SK-N-SH (cell line): ENCODE measurements around the gene CDC73. TPM values are rescaled to one million over a fixed set of nuclear protein-coding genes. Genes with fewer than 3 reads are reported as not detected.

Source experiments
- CTCF ChIA-PET: fragments of 300-600, 350-600 bp; formaldehyde crosslinking; extraction: SDS; loops from one replicate; lab custom pipeline; 2021; lab: Yijun Ruan, JAX
- POLR2A ChIA-PET: fragments of 350-600 bp; sonication (Branson Sonifier 250); formaldehyde crosslinking; extraction: SDS; loops from one replicate; lab custom pipeline; 2020; ENCODE audit warnings: antibody characterized with exemption, inconsistent platforms; lab: Yijun Ruan, JAX
- DNase-seq: peaks from one replicate; pipeline ENCODE4 v3.0.0; 2012
- H2AFZ ChIP-seq: fragments of 200-600 bp; sonication (generic); 2 replicates; pipeline ENCODE4 v1.8.1; 2016; ENCODE audit warnings: antibody characterized with exemption, mild to moderate bottlenecking, low read depth
- H3F3A ChIP-seq: fragments of 200-600 bp; sonication (generic); replicated peaks from 2 replicates; pipeline ENCODE3; 2016; ENCODE audit warnings: antibody characterized with exemption, mild to moderate bottlenecking; ENCODE audit not compliant: insufficient read depth
- H3K27ac ChIP-seq, 2 experiments: fragments of 200-500 bp in 1 of 2; fragments of 200-600 bp in 1 of 2; sonication (Bioruptor generic) in 1 of 2; sonication (generic), shearing (Covaris generic) in 1 of 2; 2 replicates each; pipeline versions ENCODE4 v1.5.1 to v1.6.1; 2014 to 2016; ENCODE audit warnings: low read depth in 2 of 2, inconsistent platforms in 1 of 2, low read length in 1 of 2, mild to moderate bottlenecking in 1 of 2, mixed read lengths in 1 of 2
- H3K27me3 ChIP-seq: fragments of 200-600 bp; sonication (generic), shearing (Covaris generic); 2 replicates; pipeline ENCODE4 v1.6.1; 2016; ENCODE audit warnings: mixed run types; ENCODE audit not compliant: insufficient read depth
- H3K36me3 ChIP-seq, 2 experiments: fragments of 200-500 bp in 1 of 2; fragments of 200-600 bp in 1 of 2; sonication (Bioruptor generic) in 1 of 2; sonication (generic) in 1 of 2; replicated peaks in 1 of 2; 2 replicates each; pipeline versions ENCODE3 to v1.5.1; 2014 to 2016; ENCODE audit warnings: low read length in 1 of 2, mild to moderate bottlenecking in 1 of 2; ENCODE audit not compliant: insufficient read depth in 2 of 2, control insufficient read depth in 1 of 2
- H3K4me1 ChIP-seq, 2 experiments: fragments of 200-500 bp in 1 of 2; fragments of 200-600 bp in 1 of 2; sonication (Bioruptor generic) in 1 of 2; sonication (generic), shearing (Covaris generic) in 1 of 2; 2 replicates each; pipeline versions ENCODE4 v1.5.1 to v1.6.1; 2014 to 2016; ENCODE audit warnings: low read depth in 1 of 2, low read length in 1 of 2, mixed run types in 1 of 2; ENCODE audit not compliant: insufficient read depth in 2 of 2, control insufficient read depth in 1 of 2
- H3K4me2 ChIP-seq: fragments of 200-600 bp; sonication (generic), shearing (Covaris generic); 2 replicates; pipeline ENCODE4 v1.6.1; 2017; ENCODE audit warnings: mixed run types
- H3K4me3 ChIP-seq, 2 experiments: fragments of 200-500 bp in 1 of 2; fragments of 200-600 bp in 1 of 2; sonication (Bioruptor generic) in 1 of 2; sonication (generic), shearing (Covaris generic) in 1 of 2; 2 replicates each; pipeline versions ENCODE4 v1.5.1 to v1.8.1; 2014 to 2016; ENCODE audit warnings: low read depth in 2 of 2, inconsistent platforms in 1 of 2, low read length in 1 of 2, mild to moderate bottlenecking in 1 of 2, mixed read lengths in 1 of 2, moderate library complexity in 1 of 2
- H3K79me2 ChIP-seq: fragments of 200-600 bp; sonication (generic); 2 replicates; pipeline ENCODE4 v1.8.1; 2017; ENCODE audit warnings: mild to moderate bottlenecking; ENCODE audit not compliant: insufficient read depth
- H3K9ac ChIP-seq: fragments of 200-600 bp; sonication (generic); 2 replicates; pipeline ENCODE4 v1.6.1; 2017; ENCODE audit warnings: mixed run types
- H3K9me2 ChIP-seq: fragments of 200-600 bp; sonication (generic); 2 replicates; pipeline ENCODE4 v1.6.1; 2017; ENCODE audit warnings: mixed run types
- H3K9me3 ChIP-seq: fragments of 200-600 bp; sonication (generic); 2 replicates; pipeline ENCODE4 v1.6.1; 2017; ENCODE audit warnings: mixed run types, mild to moderate bottlenecking, moderate library complexity
- H4K20me1 ChIP-seq: fragments of 200-600 bp; sonication (generic); 2 replicates; pipeline ENCODE4 v1.6.1; 2017; ENCODE audit warnings: mild to moderate bottlenecking, mixed run types; ENCODE audit not compliant: insufficient read depth
- CHD2 ChIP-seq: fragments of 150-350 bp; IDR thresholded peaks from 2 replicates; pipeline ENCODE4 v1.6.1; 2018; ENCODE audit warnings: low read length; ENCODE audit not compliant: partially characterized antibody
- ELF1 ChIP-seq: IDR thresholded peaks from 2 replicates; pipeline ENCODE4 v1.4.0; 2012
- EP300 ChIP-seq, 2 experiments: IDR thresholded peaks; 2 replicates each; pipeline versions ENCODE4 v1.4.0 to v1.6.1; 2012; ENCODE audit warnings: borderline replicate concordance in 1 of 2, low read depth in 1 of 2, low read length in 1 of 2
- EZH2phosphoT487 ChIP-seq: fragments of 200-600 bp; sonication (generic); IDR thresholded peaks from 2 replicates; pipeline ENCODE4 v1.6.1; 2017; ENCODE audit warnings: low read depth, mixed run types, mild to moderate bottlenecking, antibody characterized with exemption, moderate library complexity, borderline replicate concordance
- FOXJ3 ChIP-seq: sonication (generic); formaldehyde crosslinking; IDR thresholded peaks from 2 replicates; pipeline ENCODE4 v1.5.1; 2020; ENCODE audit warnings: mild to moderate bottlenecking, missing genetic modification reagents
- FOXM1 ChIP-seq: IDR thresholded peaks from 2 replicates; pipeline ENCODE4 v1.4.0; 2012; ENCODE audit warnings: low read depth, mild to moderate bottlenecking
- GABPA ChIP-seq: IDR thresholded peaks from 2 replicates; pipeline ENCODE4 v1.4.0; 2012; ENCODE audit warnings: low read depth, mild to moderate bottlenecking
- GATA2 ChIP-seq: sonication (generic); formaldehyde crosslinking; IDR thresholded peaks from 2 replicates; pipeline ENCODE4 v1.5.0; 2020; ENCODE audit warnings: mild to moderate bottlenecking, missing genetic modification reagents
- JUND ChIP-seq: IDR thresholded peaks from 2 replicates; pipeline ENCODE4 v1.4.0; 2012
- MEF2A ChIP-seq: IDR thresholded peaks from 2 replicates; pipeline ENCODE4 v1.4.0; 2012; ENCODE audit warnings: low read depth, borderline replicate concordance
- MXI1 ChIP-seq: IDR thresholded peaks from 2 replicates; pipeline ENCODE4 v1.6.1; 2012; ENCODE audit warnings: mild to moderate bottlenecking, low read depth, low read length, improper control_type of control experiment
- NFIC ChIP-seq: IDR thresholded peaks from 2 replicates; pipeline ENCODE4 v1.4.0; 2012; ENCODE audit warnings: borderline replicate concordance
- NRF1 ChIP-seq: IDR thresholded peaks from 2 replicates; pipeline ENCODE4 v1.6.1; 2012; ENCODE audit warnings: low read depth, mild to moderate bottlenecking, low read length
- RAD21 ChIP-seq: IDR thresholded peaks from 2 replicates; pipeline ENCODE4 v1.6.1; 2012; ENCODE audit warnings: mild to moderate bottlenecking, low read length
- RCOR1 ChIP-seq: fragments of 150-350 bp; IDR thresholded peaks from 2 replicates; pipeline ENCODE4 v1.6.1; 2017; ENCODE audit warnings: antibody characterized with exemption, low read length
- REST ChIP-seq: IDR thresholded peaks from 2 replicates; pipeline ENCODE4 v1.6.1; 2012; ENCODE audit warnings: mild to moderate bottlenecking, low read depth, low read length, moderate library complexity
- RFX5 ChIP-seq: IDR thresholded peaks from 2 replicates; pipeline ENCODE4 v1.6.1; 2012; ENCODE audit warnings: mild to moderate bottlenecking, improper control_type of control experiment, low read length
- RXRA ChIP-seq: IDR thresholded peaks from 2 replicates; pipeline ENCODE4 v1.4.0; 2012; ENCODE audit warnings: low read depth, mild to moderate bottlenecking, borderline replicate concordance
- SIN3A ChIP-seq: IDR thresholded peaks from 2 replicates; pipeline ENCODE4 v1.6.1; 2012; ENCODE audit warnings: low read depth, mild to moderate bottlenecking, low read length, moderate library complexity, borderline replicate concordance
- TCF12 ChIP-seq: IDR thresholded peaks from 2 replicates; pipeline ENCODE4 v1.4.0; 2012
- TEAD4 ChIP-seq: IDR thresholded peaks from 2 replicates; pipeline ENCODE4 v1.4.0; 2012; ENCODE audit warnings: mild to moderate bottlenecking, borderline replicate concordance; ENCODE audit not compliant: insufficient read depth
- USF2 ChIP-seq: fragments of 150-350 bp; IDR thresholded peaks from 2 replicates; pipeline ENCODE4 v1.6.1; 2017; ENCODE audit warnings: antibody characterized with exemption, low read length, low read depth, borderline replicate concordance
- WGBS: methylation state at CpG from one replicate; pipeline ENCODE4 v1.1.6; 2017; ENCODE audit warnings: low lambda C conversion rate; 5-methylcytosine and 5-hydroxymethylcytosine counted together
- polyA plus RNA-seq, 3 experiments: library from polyadenylated mRNA; depleted of rRNA; stranded (reverse); fragments of >200 nt; gene quantifications; 2 replicates each; pipeline ENCODE4 v1.2.3, GENCODE V29; 2012
- TF ChIP-seq, protein P1 (sequence below): fragments of 200-600 bp; sonication (generic); IDR thresholded peaks from 2 replicates; pipeline ENCODE4 v1.6.1; 2017; ENCODE audit warnings: antibody characterized with exemption, mild to moderate bottlenecking, moderate library complexity
- TF ChIP-seq, protein P2 (sequence below): IDR thresholded peaks from 2 replicates; pipeline ENCODE4 v1.4.0; 2012; ENCODE audit warnings: low read depth, borderline replicate concordance
- TF ChIP-seq, protein P3 (sequence below): fragments of 150-350 bp; IDR thresholded peaks from 2 replicates; pipeline ENCODE4 v1.6.1; 2016; ENCODE audit warnings: mild to moderate bottlenecking, low read depth, low read length
- TF ChIP-seq, protein P4 (sequence below): IDR thresholded peaks from 2 replicates; pipeline ENCODE4 v1.4.0; 2012; ENCODE audit warnings: low read depth

Gene CDC73
- polyA plus RNA-seq, 1 of the 3 experiments (the other 2 are of a cell fraction): 13.4 TPM

GRCh38 chr1:193141804-193142203, 20.0 kb downstream of the CDC73 start:
- Histone ChIP-seq H3K27me3 (no peaks in the 10 kb centered on the region), H3K4me2 (no peak overlapping the region), H3K4me3 (no peak overlapping the region), H3K79me2 (peaks cover 24% of the 10 kb centered on the region), H3K36me3 (peaks cover 60 to 81% of the 10 kb centered on the region in 2 experiments), H3K27ac (peak overlapping the region in 1 of 2 experiments; percentile 24; a peak in 1 of 4 replicates), H3K9me3 (no peaks in the 10 kb centered on the region), H3K4me1 (peaks cover 3 to 15% of the 10 kb centered on the region in 2 experiments; a peak in 2 of 4 replicates), H2AFZ (no peak overlapping the region), H3F3A (peaks cover 17% of the 10 kb centered on the region), H3K9ac (no peak overlapping the region), H4K20me1 (no peaks in the 10 kb centered on the region), H3K9me2 (no peaks in the 10 kb centered on the region)
- CTCF ChIA-PET: no interaction called here
- 66% methylated on average over 3 of the region's 3 CpGs for WGBS
- DNase-seq: no peak
- POLR2A ChIA-PET: no interaction called here
- TF ChIP-seq, protein P1, sequence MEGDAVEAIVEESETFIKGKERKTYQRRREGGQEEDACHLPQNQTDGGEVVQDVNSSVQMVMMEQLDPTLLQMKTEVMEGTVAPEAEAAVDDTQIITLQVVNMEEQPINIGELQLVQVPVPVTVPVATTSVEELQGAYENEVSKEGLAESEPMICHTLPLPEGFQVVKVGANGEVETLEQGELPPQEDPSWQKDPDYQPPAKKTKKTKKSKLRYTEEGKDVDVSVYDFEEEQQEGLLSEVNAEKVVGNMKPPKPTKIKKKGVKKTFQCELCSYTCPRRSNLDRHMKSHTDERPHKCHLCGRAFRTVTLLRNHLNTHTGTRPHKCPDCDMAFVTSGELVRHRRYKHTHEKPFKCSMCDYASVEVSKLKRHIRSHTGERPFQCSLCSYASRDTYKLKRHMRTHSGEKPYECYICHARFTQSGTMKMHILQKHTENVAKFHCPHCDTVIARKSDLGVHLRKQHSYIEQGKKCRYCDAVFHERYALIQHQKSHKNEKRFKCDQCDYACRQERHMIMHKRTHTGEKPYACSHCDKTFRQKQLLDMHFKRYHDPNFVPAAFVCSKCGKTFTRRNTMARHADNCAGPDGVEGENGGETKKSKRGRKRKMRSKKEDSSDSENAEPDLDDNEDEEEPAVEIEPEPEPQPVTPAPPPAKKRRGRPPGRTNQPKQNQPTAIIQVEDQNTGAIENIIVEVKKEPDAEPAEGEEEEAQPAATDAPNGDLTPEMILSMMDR: no peak
- TF ChIP-seq EP300 (IDR thresholded peaks at IDR 0.05; ENCODE audit: borderline replicate concordance in 1 of 2, low read depth in 1 of 2, low read length in 1 of 2) (0 out of 4 replicates have a peak, but pooled peaks of 1 of the 2 experiments have one; percentile 11), RAD21 (no peak), USF2 (no peak), FOXM1 (no peak), EZH2phosphoT487 (no peak), RXRA (no peak), RFX5 (no peak), GATA2 (no peak), TEAD4 (no peak), NFIC (peak; percentile 25; the same call in 1 of the 2 replicates), GABPA (no peak), SIN3A (no peak), CHD2 (no peak), REST (no peak), JUND (0 out of 2 replicates have a peak, but pooled peaks have one; percentile 10), TCF12 (peak; percentile 22; the same call in 1 of the 2 replicates), FOXJ3 (CRISPR knock-in tag) (no peak), NRF1 (no peak), MXI1 (no peak), RCOR1 (no peak), MEF2A (no peak), ELF1 (no peak)
- TF ChIP-seq, protein P2, sequence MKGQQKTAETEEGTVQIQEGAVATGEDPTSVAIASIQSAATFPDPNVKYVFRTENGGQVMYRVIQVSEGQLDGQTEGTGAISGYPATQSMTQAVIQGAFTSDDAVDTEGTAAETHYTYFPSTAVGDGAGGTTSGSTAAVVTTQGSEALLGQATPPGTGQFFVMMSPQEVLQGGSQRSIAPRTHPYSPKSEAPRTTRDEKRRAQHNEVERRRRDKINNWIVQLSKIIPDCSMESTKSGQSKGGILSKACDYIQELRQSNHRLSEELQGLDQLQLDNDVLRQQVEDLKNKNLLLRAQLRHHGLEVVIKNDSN: no peak
- TF ChIP-seq, protein P3, sequence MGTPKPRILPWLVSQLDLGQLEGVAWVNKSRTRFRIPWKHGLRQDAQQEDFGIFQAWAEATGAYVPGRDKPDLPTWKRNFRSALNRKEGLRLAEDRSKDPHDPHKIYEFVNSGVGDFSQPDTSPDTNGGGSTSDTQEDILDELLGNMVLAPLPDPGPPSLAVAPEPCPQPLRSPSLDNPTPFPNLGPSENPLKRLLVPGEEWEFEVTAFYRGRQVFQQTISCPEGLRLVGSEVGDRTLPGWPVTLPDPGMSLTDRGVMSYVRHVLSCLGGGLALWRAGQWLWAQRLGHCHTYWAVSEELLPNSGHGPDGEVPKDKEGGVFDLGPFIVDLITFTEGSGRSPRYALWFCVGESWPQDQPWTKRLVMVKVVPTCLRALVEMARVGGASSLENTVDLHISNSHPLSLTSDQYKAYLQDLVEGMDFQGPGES: no peak
- TF ChIP-seq, protein P4, sequence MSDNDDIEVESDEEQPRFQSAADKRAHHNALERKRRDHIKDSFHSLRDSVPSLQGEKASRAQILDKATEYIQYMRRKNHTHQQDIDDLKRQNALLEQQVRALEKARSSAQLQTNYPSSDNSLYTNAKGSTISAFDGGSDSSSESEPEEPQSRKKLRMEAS: no peak
